Right cardiac atrium (tissue), 5 donors: ENCODE measurements around the gene LPIN3. TPM values are rescaled to one million over a fixed set of nuclear protein-coding genes. Genes with fewer than 3 reads are reported as not detected.

Source experiments
- ATAC-seq, 2 donors: fragments of 200-7000 bp; cut with Tn5 transposase; one replicate each; pipeline versions ENCODE4 v1.8.0 to v1.9.1; 2020; ENCODE audit warnings: moderate library complexity in 2 of 2, mild to moderate bottlenecking in 1 of 2
- DNase-seq, 3 donors: peaks; one replicate each; pipeline ENCODE4 v3.0.0-alpha.2; 2020
- H3K27ac ChIP-seq: one replicate; pipeline ENCODE4 v1.5.1; 2013; ENCODE audit warnings: mild to moderate bottlenecking, low read length, control low read depth, moderate library complexity
- H3K27me3 ChIP-seq: one replicate; pipeline ENCODE4 v1.6.1; 2013; ENCODE audit not compliant: control insufficient read depth, insufficient read depth
- H3K4me1 ChIP-seq: one replicate; pipeline ENCODE4 v1.6.1; 2013; ENCODE audit warnings: low read length; ENCODE audit not compliant: control insufficient read depth, insufficient read depth
- H3K4me3 ChIP-seq: one replicate; pipeline ENCODE4 v1.5.1; 2013; ENCODE audit warnings: low read length, control low read depth
- H3K9me3 ChIP-seq: one replicate; pipeline ENCODE4 v1.6.1; 2013; ENCODE audit warnings: low read length; ENCODE audit not compliant: control insufficient read depth
- WGBS: extraction: QIAGEN DNeasy Blood & Tissue Kit; methylation state at CpG from one replicate; pipeline ENCODE4 v1.1.7; 2013; 5-methylcytosine and 5-hydroxymethylcytosine counted together
- intact Hi-C, 4 donors: fragments of 100-400 bp; cut with DNase I; formaldehyde crosslinking; loops; one replicate each; pipeline versions ENCODE4 v1.11.0 to v1.14.0; 2022 to 2023
- long read RNA-seq, 4 donors: library from polyadenylated mRNA; unstranded; transcript quantifications; one replicate each; pipeline ENCODE4 v2.0.0, GENCODE V29; 2020 to 2021
- polyA plus RNA-seq: library from polyadenylated mRNA; stranded (reverse); fragments of 200-250 nt; gene quantifications from one replicate; pipeline ENCODE4 v1.2.3, GENCODE V29; 2013
- total RNA-seq, 4 donors: library from RNA; stranded (reverse); fragmentation: NEBNext Ultra II Directional; extraction: Animal tissue kit (Norgen Biotek cat#: 25700); gene quantifications; one replicate each; pipeline ENCODE4 v1.2.1, GENCODE V29; 2021
- donor health status: healthy with polysubstance abuse.
- donor health status: DM: no; HTN: yes; CAD: no.
- donor health status: DM: no; HTN: no; CAD: no.
- donor health status: DM: no; HTN: yes; CAD: no; lungs with severe emphysema.
- donor health status: DM: yes; HTN: yes; CAD: no.

The LPIN3 gene, protein sequence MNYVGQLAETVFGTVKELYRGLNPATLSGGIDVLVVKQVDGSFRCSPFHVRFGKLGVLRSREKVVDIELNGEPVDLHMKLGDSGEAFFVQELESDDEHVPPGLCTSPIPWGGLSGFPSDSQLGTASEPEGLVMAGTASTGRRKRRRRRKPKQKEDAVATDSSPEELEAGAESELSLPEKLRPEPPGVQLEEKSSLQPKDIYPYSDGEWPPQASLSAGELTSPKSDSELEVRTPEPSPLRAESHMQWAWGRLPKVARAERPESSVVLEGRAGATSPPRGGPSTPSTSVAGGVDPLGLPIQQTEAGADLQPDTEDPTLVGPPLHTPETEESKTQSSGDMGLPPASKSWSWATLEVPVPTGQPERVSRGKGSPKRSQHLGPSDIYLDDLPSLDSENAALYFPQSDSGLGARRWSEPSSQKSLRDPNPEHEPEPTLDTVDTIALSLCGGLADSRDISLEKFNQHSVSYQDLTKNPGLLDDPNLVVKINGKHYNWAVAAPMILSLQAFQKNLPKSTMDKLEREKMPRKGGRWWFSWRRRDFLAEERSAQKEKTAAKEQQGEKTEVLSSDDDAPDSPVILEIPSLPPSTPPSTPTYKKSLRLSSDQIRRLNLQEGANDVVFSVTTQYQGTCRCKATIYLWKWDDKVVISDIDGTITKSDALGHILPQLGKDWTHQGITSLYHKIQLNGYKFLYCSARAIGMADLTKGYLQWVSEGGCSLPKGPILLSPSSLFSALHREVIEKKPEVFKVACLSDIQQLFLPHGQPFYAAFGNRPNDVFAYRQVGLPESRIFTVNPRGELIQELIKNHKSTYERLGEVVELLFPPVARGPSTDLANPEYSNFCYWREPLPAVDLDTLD
- total RNA-seq, result 10 to 100 TPM in 3 of 4 donors, 1 to 10 TPM in 1; 9.3 to 14.8 (median 13.2) TPM
- polyA plus RNA-seq, result 18.2 TPM
- long read RNA-seq, donor 1, partial matches to known transcripts, result 0 of 5 reads
- long read RNA-seq, donor 1, other reads (novel, unspliced or antisense), result 4 of 5 reads
- long read RNA-seq, donor 2, partial matches to known transcripts, result 0 of 2 reads
- long read RNA-seq, donor 2, other reads (novel, unspliced or antisense), result 2 of 2 reads
- long read RNA-seq, donor 3, partial matches to known transcripts, result 2 of 16 reads
- long read RNA-seq, donor 3, other reads (novel, unspliced or antisense), result 13 of 16 reads
- long read RNA-seq, donor 4, partial matches to known transcripts, result 0 of 1 reads
- long read RNA-seq, donor 4, other reads (novel, unspliced or antisense), result 1 of 1 reads

DNA sequence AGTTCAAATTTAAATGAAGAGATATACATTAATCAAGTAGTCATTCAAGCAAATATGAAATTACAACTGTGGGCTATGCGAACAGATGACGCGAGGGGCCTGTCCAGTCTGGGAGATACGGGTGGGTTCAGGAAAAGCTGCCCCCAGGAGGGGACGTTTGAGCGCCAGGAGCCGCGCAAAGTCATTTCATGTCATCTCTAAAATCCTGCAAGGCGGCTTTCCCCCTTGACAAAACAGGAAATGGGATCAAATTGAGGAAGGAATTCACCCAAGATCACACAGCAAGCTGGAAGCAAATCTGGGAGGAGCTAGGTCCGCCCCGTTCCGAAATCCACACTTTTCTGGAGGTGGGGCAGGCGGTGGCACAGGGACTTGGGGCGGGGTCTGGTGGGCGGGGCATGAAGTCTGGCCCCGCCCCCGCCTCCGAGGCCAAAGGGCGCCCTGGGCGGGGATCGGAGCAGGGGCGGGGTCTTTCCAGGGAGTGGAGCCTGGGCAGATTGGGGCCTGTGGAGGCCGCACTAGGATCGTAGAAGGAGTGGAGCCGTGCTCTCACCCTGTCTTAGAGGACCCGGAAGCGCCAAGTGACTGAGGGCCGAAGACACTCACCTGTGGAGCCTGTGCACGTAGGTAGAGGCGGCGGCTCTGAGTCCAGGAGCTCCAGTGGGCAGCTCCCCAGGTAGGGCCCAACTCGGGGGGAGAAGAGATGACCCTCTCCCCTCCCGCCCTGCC, at the start of gene LPIN3:
Gene LPIN3 (plus strand): TSS at position 495 of the 729 bp plus-strand sequence. CDS start 4,983 bp downstream, outside the sequence.
- peak; percentile 93 to 96 (median 96) for DNase-seq
- H3K4me1 ChIP-seq, result no peaks in the 10 kb centered on the region
- H3K4me3 ChIP-seq, result peak within 1 kb of the TSS; percentile 27
- intact Hi-C loops, result loop anchor here in 3 of 4 donors (2.0 to 10.0 kb wide), 7 partner anchors 72 to 376 kb away; partner anchors contain the start of gene PLCG1 (in 2 of the 3)
- 13% methylated on average over 33 of the region's 33 CpGs for WGBS
- H3K27me3 ChIP-seq, result no peaks in the 10 kb centered on the region
- no peaks in the 10 kb centered on the region for H3K9me3 ChIP-seq
- peak; percentile 96 to 97 for ATAC-seq
- H3K27ac ChIP-seq, result peak within 1 kb of the TSS; percentile 82

GRCh38 chr20:41293269-41294037, 47.2 kb upstream of the LPIN3 start:
- no peaks in the 10 kb centered on the region for H3K27me3 ChIP-seq
- no peak overlapping the region for H3K4me3 ChIP-seq
- H3K27ac ChIP-seq, result no peak overlapping the region
- H3K4me1 ChIP-seq, result peaks cover 7% of the 10 kb centered on the region
- WGBS, result 58% methylated on average over 2 of the region's 2 CpGs
- intact Hi-C loops, result no loop called here
- peak in 1 of 3 donors; percentile 66 for DNase-seq
- peak in 1 of 2 donors; percentile 35 for ATAC-seq
- H3K9me3 ChIP-seq, result no peaks in the 10 kb centered on the region

GRCh38 chr20:41299899-41300298, 40.7 kb upstream of the LPIN3 start:
- WGBS, result 77% methylated on average over 3 of the region's 3 CpGs
- ATAC-seq (no peak), DNase-seq (no peak)
- intact Hi-C loops, result loop anchor here in 1 of 4 donors (10.0 kb wide), 1 partner anchor 45 kb away; no protein-coding TSS in a partner anchor
- no peak overlapping the region for H3K4me3 ChIP-seq
- H3K4me1 ChIP-seq, result peaks cover 15% of the 10 kb centered on the region
- H3K9me3 ChIP-seq, result no peaks in the 10 kb centered on the region
- H3K27me3 ChIP-seq, result no peaks in the 10 kb centered on the region
- H3K27ac ChIP-seq, result no peak overlapping the region

DNA sequence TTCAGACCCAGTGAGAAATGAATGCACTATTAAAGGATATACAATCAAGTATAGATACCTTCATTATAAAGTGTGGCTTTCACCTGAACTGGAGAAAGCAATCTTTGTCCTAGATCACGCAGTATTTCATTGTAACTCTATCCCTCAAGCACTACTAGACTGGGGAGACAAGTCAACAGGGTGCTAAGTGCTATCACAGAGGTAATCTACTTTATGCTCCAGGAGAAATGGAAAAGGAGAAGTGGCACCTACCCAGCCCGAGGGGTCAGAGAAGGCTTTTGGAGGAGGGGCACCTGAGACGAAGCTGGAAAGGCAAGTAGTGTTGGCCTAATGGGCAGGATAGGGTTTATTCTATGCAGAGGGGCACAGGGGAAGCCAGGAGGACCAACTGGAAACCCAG, 40.2 kb upstream of the LPIN3 start:
- intact Hi-C loops, result loop anchor here in 1 of 4 donors (10.0 kb wide), 1 partner anchor 46 kb away; no protein-coding TSS in a partner anchor
- H3K4me3 ChIP-seq, result no peak overlapping the region
- no peak overlapping the region for H3K27ac ChIP-seq
- no peak for DNase-seq
- no peaks in the 10 kb centered on the region for H3K27me3 ChIP-seq
- peaks cover 15% of the 10 kb centered on the region for H3K4me1 ChIP-seq
- no peak for ATAC-seq
- 85% methylated on average over 3 of the region's 3 CpGs for WGBS
- H3K9me3 ChIP-seq, result no peaks in the 10 kb centered on the region

DNA sequence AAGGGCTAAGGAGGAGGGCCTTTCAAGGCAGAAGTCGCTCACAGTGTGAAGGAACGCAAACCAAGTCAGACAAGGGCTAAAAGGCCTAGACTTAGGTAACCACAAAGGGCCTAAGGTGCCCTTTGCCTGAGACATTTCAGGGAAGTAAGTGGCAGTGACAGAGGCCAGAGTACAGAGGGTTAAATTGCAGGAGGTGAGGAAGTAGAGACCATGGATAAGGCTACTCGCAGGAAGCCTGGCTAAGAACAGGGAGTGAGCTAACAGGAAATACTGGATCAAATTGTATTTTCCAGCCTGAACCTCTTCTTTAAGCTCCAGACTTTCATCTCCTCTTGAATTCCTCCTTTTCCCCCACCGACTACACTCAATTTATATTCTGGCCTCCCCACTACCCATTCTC, 39.7 kb upstream of the LPIN3 start:
- Histone ChIP-seq H3K4me1 (peaks cover 15% of the 10 kb centered on the region), H3K9me3 (no peaks in the 10 kb centered on the region), H3K27me3 (no peaks in the 10 kb centered on the region), H3K4me3 (no peak overlapping the region), H3K27ac (no peak overlapping the region)
- intact Hi-C loops, result loop anchor here in 1 of 4 donors (10.0 kb wide), 1 partner anchor 46 kb away; no protein-coding TSS in a partner anchor
- peak; percentile 48 to 67 for ATAC-seq
- WGBS, result 73% methylated on average over 4 of the region's 4 CpGs
- DNase-seq, result no peak

DNA sequence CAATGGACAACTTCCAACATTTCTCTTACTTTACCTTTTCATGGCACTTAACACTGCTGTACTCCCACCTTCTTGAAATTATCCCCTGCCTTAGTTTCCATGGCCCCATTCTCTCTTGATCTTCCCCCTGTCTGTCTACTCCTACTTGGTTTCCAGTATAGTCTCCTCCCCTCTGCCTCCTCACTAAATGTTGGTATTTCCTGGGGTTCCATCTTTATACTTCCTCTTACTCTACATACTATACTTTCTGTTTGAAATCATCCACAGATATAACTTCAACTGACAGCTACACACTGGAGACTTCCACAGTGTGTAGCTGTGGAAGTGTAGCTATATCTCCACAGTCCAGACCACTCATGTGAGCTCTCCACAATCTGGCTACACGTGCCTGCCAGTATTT, 36.6 kb upstream of the LPIN3 start:
- whole genome bisulfite sequencing, result 57% methylated on average over 1 of the region's 1 CpG
- H3K27me3 ChIP-seq, result no peaks in the 10 kb centered on the region
- intact Hi-C loops, result loop anchor here in 1 of 4 donors (10.0 kb wide), 1 partner anchor 49 kb away; no protein-coding TSS in a partner anchor
- no peak overlapping the region for H3K27ac ChIP-seq
- DNase-seq, result no peak
- no peaks in the 10 kb centered on the region for H3K9me3 ChIP-seq
- ATAC-seq, result no peak
- no peak overlapping the region for H3K4me3 ChIP-seq
- H3K4me1 ChIP-seq, result peaks cover 15% of the 10 kb centered on the region

GRCh38 chr20:41304424-41305079, 36.1 kb upstream of the LPIN3 start:
- no peak for DNase-seq
- H3K9me3 ChIP-seq, result no peaks in the 10 kb centered on the region
- no peaks in the 10 kb centered on the region for H3K27me3 ChIP-seq
- H3K4me1 ChIP-seq, result peaks cover 17% of the 10 kb centered on the region
- ATAC-seq, result no peak
- no peak overlapping the region for H3K27ac ChIP-seq
- H3K4me3 ChIP-seq, result no peak overlapping the region
- intact Hi-C loops, result loop anchor here in 1 of 4 donors (10.0 kb wide), 1 partner anchor 50 kb away; no protein-coding TSS in a partner anchor
- WGBS, result 86% methylated on average over 3 of the region's 3 CpGs

- 93% methylated on average over 5 of the region's 5 CpGs for WGBS
- no peak for DNase-seq
- Histone ChIP-seq H3K9me3 (no peaks in the 10 kb centered on the region), H3K27ac (no peak overlapping the region), H3K27me3 (no peaks in the 10 kb centered on the region), H3K4me3 (no peak overlapping the region), H3K4me1 (peaks cover 16% of the 10 kb centered on the region)
- ATAC-seq, result no peak
- intact Hi-C loops, result loop anchor here in 1 of 4 donors (10.0 kb wide), 1 partner anchor 51 kb away; no protein-coding TSS in a partner anchor
These were observed 34.4 kb upstream of the LPIN3 start for GRCh38 chr20:41306061-41306727.
